Kidney (tissue), 14 donors: ENCODE measurements around the gene TNFSF10. TPM values are rescaled to one million over a fixed set of nuclear protein-coding genes. Genes with fewer than 3 reads are reported as not detected.

Experiments used
- DNase-seq, 5 donors: peaks; one replicate each; pipeline ENCODE4 v3.0.0-alpha.2; 2013 to 2020
- FAIRE-seq: peaks from 2 replicates; lab custom pipeline; 2012; peaks lifted over from hg19 to GRCh38; lab: Jason Lieb, UNC
- H3K27ac ChIP-seq, 2 donors: one replicate each; pipeline ENCODE4 v1.7.0; 2013; ENCODE audit warnings: low read depth in 2 of 2, low read length in 2 of 2, inconsistent platforms in 1 of 2
- H3K27me3 ChIP-seq: one replicate; pipeline ENCODE4 v1.7.1; 2013; ENCODE audit warnings: low read length, inconsistent platforms; ENCODE audit not compliant: control insufficient read depth, insufficient read depth
- H3K36me3 ChIP-seq, 3 donors: one replicate each; pipeline versions ENCODE4 v1.7.0 to v1.7.1; 2013; ENCODE audit warnings: low read length in 3 of 3, control low read depth in 1 of 3, inconsistent platforms in 1 of 3; ENCODE audit not compliant: insufficient read depth in 3 of 3, control insufficient read depth in 2 of 3
- H3K4me1 ChIP-seq, 3 donors: one replicate each; pipeline versions ENCODE4 v1.7.0 to v1.7.1; 2013; ENCODE audit warnings: low read length in 3 of 3, inconsistent platforms in 1 of 3, low read depth in 1 of 3; ENCODE audit not compliant: control insufficient read depth in 2 of 3, insufficient read depth in 2 of 3
- H3K4me3 ChIP-seq, 3 donors: one replicate each; pipeline versions ENCODE4 v1.7.0 to v1.8.1; 2013; ENCODE audit warnings: low read length in 3 of 3, control low read depth in 1 of 3, inconsistent platforms in 1 of 3
- H3K9ac ChIP-seq, 3 donors: one replicate each; pipeline versions ENCODE4 v1.7.0 to v1.7.1; 2013; ENCODE audit warnings: low read length in 3 of 3, control low read depth in 1 of 3, inconsistent platforms in 1 of 3
- H3K9me3 ChIP-seq, 3 donors: one replicate each; pipeline versions ENCODE4 v1.7.0 to v1.7.1; 2013; ENCODE audit warnings: low read length in 3 of 3, control low read depth in 1 of 3, inconsistent platforms in 1 of 3; ENCODE audit not compliant: control insufficient read depth in 2 of 3, insufficient read depth in 1 of 3
- intact Hi-C: fragments of 100-400 bp; cut with DNase I; formaldehyde crosslinking; loops from one replicate; pipeline ENCODE4 v1.11.1; 2022
- polyA plus RNA-seq: library from polyadenylated mRNA; stranded (reverse); fragments of 350-450 nt; fragmentation: Illumina TruSeq; extraction: RNeasy Lipid Tissue Mini Kit (QIAGEN cat#74804); gene quantifications from one replicate; pipeline ENCODE4 v1.2.3, GENCODE V29; 2014; ENCODE audit warnings: low read depth, low replicate concordance; ENCODE audit not compliant: insufficient read depth
- total RNA-seq: library from RNA; stranded (reverse); fragmentation: NEBNext Ultra II Directional; extraction: Animal tissue kit (Norgen Biotek cat#: 25700); gene quantifications from one replicate; pipeline ENCODE4 v1.2.1, GENCODE V29; 2021
- TF ChIP-seq, protein P1 (sequence below): IDR thresholded peaks from 3 replicates; pipeline ENCODE4 v1.5.1; 2012; ENCODE audit warnings: mild to moderate bottlenecking, moderate library complexity, borderline replicate concordance; ENCODE audit not compliant: insufficient read depth; ENCODE audit errors: extremely low read depth
- donor health status: control.
- donor health status: control.
- donor health status: control.
- donor health status: control.
- donor health status: control.
- donor health status: DM: yes; HTN: yes; CAD: no.
- donor health status: Normal renal cell carcinoma (clear cell type).

TNFSF10 gene
- total and polyA plus RNA-seq, 2 donors from 2014 or later: 75.4 to 277 TPM

DNA sequence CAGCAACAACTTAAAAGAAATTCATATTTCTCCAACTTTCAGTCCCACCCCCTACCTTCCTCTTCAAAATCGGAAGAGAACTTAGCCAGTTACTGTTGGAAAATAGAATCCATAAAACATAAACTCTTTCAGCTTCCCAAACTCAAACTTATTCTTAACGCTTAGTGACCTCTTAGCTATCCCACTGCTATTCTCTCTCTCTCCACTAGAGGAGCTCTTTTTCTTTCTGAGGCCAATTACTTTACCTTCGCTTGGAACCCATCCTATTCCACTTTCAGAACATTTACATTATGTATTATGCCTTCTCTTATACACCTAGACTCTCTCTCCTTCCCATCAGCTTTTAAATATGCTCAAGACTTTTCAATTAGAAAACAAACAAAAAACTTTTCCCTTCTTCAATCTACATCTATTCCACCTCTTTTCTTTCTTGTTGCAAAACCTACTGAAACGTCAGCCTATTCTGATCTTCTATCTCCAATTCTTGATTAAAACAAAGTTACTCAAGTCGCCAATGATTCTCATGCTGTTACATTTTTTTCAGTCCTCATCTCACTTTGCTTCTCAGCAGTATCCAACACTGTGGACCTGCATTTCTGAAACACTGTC, 61.6 kb downstream of the TNFSF10 start:
- TF ChIP-seq, protein P1, sequence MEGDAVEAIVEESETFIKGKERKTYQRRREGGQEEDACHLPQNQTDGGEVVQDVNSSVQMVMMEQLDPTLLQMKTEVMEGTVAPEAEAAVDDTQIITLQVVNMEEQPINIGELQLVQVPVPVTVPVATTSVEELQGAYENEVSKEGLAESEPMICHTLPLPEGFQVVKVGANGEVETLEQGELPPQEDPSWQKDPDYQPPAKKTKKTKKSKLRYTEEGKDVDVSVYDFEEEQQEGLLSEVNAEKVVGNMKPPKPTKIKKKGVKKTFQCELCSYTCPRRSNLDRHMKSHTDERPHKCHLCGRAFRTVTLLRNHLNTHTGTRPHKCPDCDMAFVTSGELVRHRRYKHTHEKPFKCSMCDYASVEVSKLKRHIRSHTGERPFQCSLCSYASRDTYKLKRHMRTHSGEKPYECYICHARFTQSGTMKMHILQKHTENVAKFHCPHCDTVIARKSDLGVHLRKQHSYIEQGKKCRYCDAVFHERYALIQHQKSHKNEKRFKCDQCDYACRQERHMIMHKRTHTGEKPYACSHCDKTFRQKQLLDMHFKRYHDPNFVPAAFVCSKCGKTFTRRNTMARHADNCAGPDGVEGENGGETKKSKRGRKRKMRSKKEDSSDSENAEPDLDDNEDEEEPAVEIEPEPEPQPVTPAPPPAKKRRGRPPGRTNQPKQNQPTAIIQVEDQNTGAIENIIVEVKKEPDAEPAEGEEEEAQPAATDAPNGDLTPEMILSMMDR: peak; percentile 65
- DNase-seq (peak in 2 of 5 donors; percentile 24 to 27), FAIRE-seq (peak; percentile 86)
- H3K9ac ChIP-seq: no peak overlapping the region
- H3K27me3 ChIP-seq: no peaks in the 10 kb centered on the region
- H3K9me3 ChIP-seq: no peaks in the 10 kb centered on the region
- H3K27ac ChIP-seq: no peak overlapping the region
- intact Hi-C loops: no loop called here
- H3K4me1 ChIP-seq: no peaks in the 10 kb centered on the region
- H3K4me3 ChIP-seq: no peak overlapping the region
- no peaks in the 10 kb centered on the region for H3K36me3 ChIP-seq

DNA sequence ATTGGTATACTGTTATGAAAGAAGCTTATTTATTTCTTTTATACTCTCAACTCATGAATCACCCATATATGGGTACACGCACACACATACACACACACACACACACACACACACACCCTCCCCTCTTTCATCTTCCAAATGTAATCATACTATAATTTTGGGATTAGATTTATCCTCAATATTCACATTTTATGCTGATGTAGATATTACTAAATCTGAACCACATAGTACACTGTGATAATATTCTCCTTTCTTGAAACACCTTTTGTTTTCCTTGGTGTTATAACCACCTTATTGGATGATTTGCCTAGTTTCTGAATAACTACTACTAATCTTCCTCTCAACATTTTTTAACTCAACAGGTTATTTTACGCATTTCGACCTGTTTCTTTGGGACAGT, 66.8 kb downstream of the TNFSF10 start:
- H3K27ac ChIP-seq: no peak overlapping the region
- intact Hi-C loops: no loop called here
- H3K9me3 ChIP-seq: no peaks in the 10 kb centered on the region
- H3K27me3 ChIP-seq: no peaks in the 10 kb centered on the region
- H3K4me1 ChIP-seq: no peaks in the 10 kb centered on the region
- DNase-seq (no peak), FAIRE-seq (no peak)
- H3K9ac ChIP-seq: no peak overlapping the region
- H3K4me3 ChIP-seq: no peak overlapping the region
- no peaks in the 10 kb centered on the region for H3K36me3 ChIP-seq
- TF ChIP-seq, protein P1: no peak

Other genes starting within 250 kb of the TNFSF10 start
- gene GHSR, start 75.0 kb downstream of the TNFSF10 start, total RNA-seq: not detected
- not detected for gene GHSR, start 75.0 kb downstream of the TNFSF10 start, polyA plus RNA-seq
- gene NCEH1, start 187.6 kb upstream of the TNFSF10 start, total RNA-seq: 43.6 TPM
- gene NCEH1, start 187.6 kb upstream of the TNFSF10 start, polyA plus RNA-seq: 6.7 TPM
- 15.5 TPM for gene ECT2, start 227.3 kb upstream of the TNFSF10 start, total RNA-seq
- gene ECT2, start 227.3 kb upstream of the TNFSF10 start, polyA plus RNA-seq: 2.4 TPM